H9 (cell line): ENCODE measurements around the gene DZANK1. TPM values are rescaled to one million over a fixed set of nuclear protein-coding genes. Genes with fewer than 3 reads are reported as not detected.

Experiments
- DNase-seq: peaks from one replicate; pipeline ENCODE4 v3.0.0-alpha.2; 2017
- H2AFZ ChIP-seq: one replicate; pipeline ENCODE4 v1.6.1; 2013; ENCODE audit warnings: mild to moderate bottlenecking, low read length, control low read depth, moderate library complexity
- H2AK5ac ChIP-seq: 2 replicates; pipeline ENCODE4 v1.6.1; 2013; ENCODE audit warnings: low read length, control low read depth, mixed read lengths; ENCODE audit not compliant: insufficient read length
- H2BK120ac ChIP-seq: one replicate; pipeline ENCODE4 v1.6.1; 2013; ENCODE audit warnings: low read depth, mild to moderate bottlenecking, low read length, control low read depth, inconsistent platforms; ENCODE audit not compliant: poor library complexity, severe bottlenecking
- H2BK12ac ChIP-seq: 2 replicates; pipeline ENCODE4 v1.6.1; 2013; ENCODE audit warnings: low read length, control low read depth, mixed read lengths, low read depth; ENCODE audit not compliant: insufficient read length
- H2BK15ac ChIP-seq: 2 replicates; pipeline ENCODE4 v1.6.1; 2013; ENCODE audit warnings: low read depth, low read length, control low read depth
- H2BK20ac ChIP-seq: one replicate; pipeline ENCODE4 v1.6.1; 2013; ENCODE audit warnings: low read depth, mild to moderate bottlenecking, low read length, control low read depth, inconsistent platforms; ENCODE audit not compliant: poor library complexity, severe bottlenecking
- H2BK5ac ChIP-seq: 2 replicates; pipeline ENCODE4 v1.6.1; 2013; ENCODE audit warnings: low read length, control low read depth, mixed read lengths; ENCODE audit not compliant: insufficient read length
- H3K14ac ChIP-seq: 2 replicates; pipeline ENCODE4 v1.6.1; 2013; ENCODE audit warnings: low read length, control low read depth; ENCODE audit not compliant: insufficient read depth
- H3K18ac ChIP-seq: 2 replicates; pipeline ENCODE4 v1.6.1; 2013; ENCODE audit warnings: low read depth, mild to moderate bottlenecking, mixed read lengths, low read length, control low read depth; ENCODE audit not compliant: insufficient read length
- H3K23ac ChIP-seq: 2 replicates; pipeline ENCODE4 v1.6.1; 2013; ENCODE audit warnings: low read length, control low read depth, mixed read lengths, low read depth; ENCODE audit not compliant: insufficient read length
- H3K23me2 ChIP-seq: 2 replicates; pipeline ENCODE4 v1.6.1; 2013; ENCODE audit warnings: low read depth, mild to moderate bottlenecking, mixed read lengths, low read length, control low read depth; ENCODE audit not compliant: insufficient read length, poor library complexity, severe bottlenecking
- H3K27ac ChIP-seq: 2 replicates; pipeline ENCODE4 v1.5.1; 2013; ENCODE audit warnings: low read length, control low read depth, mixed read lengths, low read depth; ENCODE audit not compliant: insufficient read length
- H3K27me3 ChIP-seq: 2 replicates; pipeline ENCODE4 v1.6.1; 2013; ENCODE audit warnings: low read length, control low read depth, inconsistent platforms; ENCODE audit not compliant: insufficient read depth
- H3K4ac ChIP-seq: 2 replicates; pipeline ENCODE4 v1.6.1; 2013; ENCODE audit warnings: low read depth, mild to moderate bottlenecking, control low read depth, inconsistent platforms, low read length, moderate library complexity
- H3K4me1 ChIP-seq: 2 replicates; pipeline ENCODE4 v1.6.1; 2013; ENCODE audit warnings: low read length, control low read depth, inconsistent platforms; ENCODE audit not compliant: insufficient read depth
- H3K4me2 ChIP-seq: 2 replicates; pipeline ENCODE4 v1.6.1; 2013; ENCODE audit warnings: low read length, control low read depth, mixed read lengths; ENCODE audit not compliant: insufficient read length, insufficient read depth
- H3K56ac ChIP-seq: 2 replicates; pipeline ENCODE4 v1.6.1; 2013; ENCODE audit warnings: low read depth, mild to moderate bottlenecking, mixed read lengths, low read length, control low read depth; ENCODE audit not compliant: insufficient read length
- H3K79me1 ChIP-seq: 2 replicates; pipeline ENCODE4 v1.6.1; 2013; ENCODE audit warnings: low read depth, mild to moderate bottlenecking, moderate library complexity, low read length, control low read depth, inconsistent platforms; ENCODE audit not compliant: insufficient read depth, poor library complexity, severe bottlenecking
- H3K79me2 ChIP-seq: 2 replicates; pipeline ENCODE4 v1.6.1; 2013; ENCODE audit warnings: low read length, control low read depth, inconsistent platforms; ENCODE audit not compliant: insufficient read depth
- H3K9ac ChIP-seq: 2 replicates; pipeline ENCODE4 v1.6.1; 2013; ENCODE audit warnings: low read length, control low read depth, mixed read lengths; ENCODE audit not compliant: insufficient read length; ENCODE audit errors: extremely low read depth
- H3K9me3 ChIP-seq: one replicate; pipeline ENCODE4 v1.6.1; 2013; ENCODE audit warnings: low read depth, low read length, inconsistent platforms; ENCODE audit not compliant: control insufficient read depth
- H3T11ph ChIP-seq: one replicate; pipeline ENCODE4 v1.6.1; 2013; ENCODE audit warnings: mild to moderate bottlenecking, low read length, control low read depth, inconsistent platforms
- H4K20me1 ChIP-seq: one replicate; pipeline ENCODE4 v1.6.1; 2013; ENCODE audit not compliant: control insufficient read depth, insufficient read length, insufficient read depth
- H4K5ac ChIP-seq: 2 replicates; pipeline ENCODE4 v1.6.1; 2013; ENCODE audit warnings: low read depth, mild to moderate bottlenecking, mixed read lengths, low read length, control low read depth; ENCODE audit not compliant: insufficient read length
- H4K8ac ChIP-seq: replicated peaks from 2 replicates; pipeline ENCODE4 v1.6.1; 2013; ENCODE audit warnings: low read length, control low read depth, mixed read lengths, low read depth; ENCODE audit not compliant: insufficient read length
- H4K91ac ChIP-seq: 2 replicates; pipeline ENCODE4 v1.6.1; 2013; ENCODE audit warnings: low read depth, mild to moderate bottlenecking, moderate library complexity, mixed read lengths, low read length, control low read depth; ENCODE audit not compliant: insufficient read length
- H3K27ac Mint-ChIP-seq, 3 experiments: 2 replicates in 2 of 3; 3 replicates in 1 of 3; pipeline ENCODE4 v1.8.0; 2020 to 2021; ENCODE audit warnings: mixed read lengths in 3 of 3, mild to moderate bottlenecking in 1 of 3, moderate library complexity in 1 of 3
- H3K27me3 Mint-ChIP-seq: 2 replicates; pipeline ENCODE4 v1.8.0; 2021; ENCODE audit warnings: low read depth, mild to moderate bottlenecking, moderate library complexity, mixed read lengths
- H3K36me3 Mint-ChIP-seq, 3 experiments: 2 replicates in 2 of 3; 3 replicates in 1 of 3; pipeline ENCODE4 v1.8.0; 2020 to 2021; ENCODE audit warnings: low read depth in 3 of 3, mixed read lengths in 3 of 3; ENCODE audit not compliant: insufficient read depth in 1 of 3
- H3K4me1 Mint-ChIP-seq, 2 experiments: 2 replicates each; pipeline ENCODE4 v1.8.0; 2020; ENCODE audit warnings: mixed read lengths in 2 of 2
- H3K4me3 Mint-ChIP-seq, 2 experiments: 2 replicates in 1 of 2; 3 replicates in 1 of 2; pipeline ENCODE4 v1.8.0; 2020 to 2021; ENCODE audit warnings: mild to moderate bottlenecking in 2 of 2, mixed read lengths in 2 of 2, moderate library complexity in 1 of 2
- H3K9me3 Mint-ChIP-seq, 2 experiments: 2 replicates in 1 of 2; 3 replicates in 1 of 2; pipeline ENCODE4 v1.8.0; 2020; ENCODE audit warnings: mild to moderate bottlenecking in 2 of 2, mixed read lengths in 2 of 2, moderate library complexity in 1 of 2
- CTCF ChIP-seq: fragments of 200-600 bp; sonication (generic); conservative IDR thresholded peaks from 3 replicates; pipeline ENCODE4 v1.8.0; 2021; ENCODE audit warnings: antibody characterized with exemption, mild to moderate bottlenecking
- WGBS: extraction: QIAGEN DNeasy Blood & Tissue Kit; methylation state at CpG from one replicate; pipeline ENCODE4 v1.1.7; 2013; ENCODE audit warnings: missing lambda C conversion rate, low lambda C conversion rate, mixed read lengths; ENCODE audit not compliant: insufficient read length; ENCODE audit errors: extremely low coverage; 5-methylcytosine and 5-hydroxymethylcytosine counted together
- total RNA-seq: library from RNA; stranded (reverse); gene quantifications from 2 replicates; pipeline ENCODE4 v1.2.1, GENCODE V29; 2021

Gene DZANK1
- total RNA-seq, 1 experiment from 2014 or later = 10.5 TPM

GRCh38 chr20:18414140-18414539, 52.7 kb downstream of the DZANK1 start:
- Mint-ChIP-seq H3K27ac (peak overlapping the region; percentile 63 to 71 (median 70); a peak in 5 of 7 replicates), H3K9me3 (no peaks in the 10 kb centered on the region), H3K27me3 (no peaks in the 10 kb centered on the region), H3K36me3 (peaks cover 0 to 4% (median 0%) of the 10 kb centered on the region in 3 experiments; a peak in 1 of 7 replicates), H3K4me1 (peaks cover 15 to 20% of the 10 kb centered on the region in 2 experiments), H3K4me3 (no peak overlapping the region)
- Histone ChIP-seq H3K4ac (no peak overlapping the region; the same call in 1 of the 2 replicates), H2BK5ac (no peak overlapping the region), H2BK15ac (no peak overlapping the region), H3K79me2 (no peaks in the 10 kb centered on the region), H2BK20ac (no peak overlapping the region), H3K27ac (no peak overlapping the region), H3K9me3 (no peaks in the 10 kb centered on the region), H3K14ac (no peak overlapping the region), H4K20me1 (no peaks in the 10 kb centered on the region), H3K79me1 (no peaks in the 10 kb centered on the region), H3K4me2 (no peak overlapping the region), H3K56ac (no peak overlapping the region), H3K23ac (no peak overlapping the region), H3K4me1 (no peaks in the 10 kb centered on the region; the same call in 1 of the 2 replicates), H3K23me2 (peaks cover 3% of the 10 kb centered on the region), H2BK120ac (no peak overlapping the region), H4K91ac (no peak overlapping the region), H3K27me3 (no peaks in the 10 kb centered on the region), H2AFZ (no peak overlapping the region), H2AK5ac (no peak overlapping the region), H3K9ac (no peak overlapping the region), H3K18ac (no peak overlapping the region), H4K5ac (no peak overlapping the region), H2BK12ac (peak overlapping the region; percentile 87), H3T11ph (no peak overlapping the region), H4K8ac (no peak overlapping the region)
- TF ChIP-seq CTCF = no peak
- no peak for DNase-seq
- no CpG with 5 or more reads among the region's 5 CpGs for WGBS
